IgD-negative memory B cell (primary cell): Measurements from ENCODE around the gene C15orf61. TPM values are rescaled to one million over a fixed set of nuclear protein-coding genes. Genes with fewer than 3 reads are reported as not detected.

Experiments
- H3K27ac Mint-ChIP-seq, 3 donors: one replicate each; pipeline ENCODE4 v1.8.0; 2020 to 2022; ENCODE audit warnings: mild to moderate bottlenecking in 3 of 3, mixed read lengths in 3 of 3, moderate library complexity in 1 of 3
- H3K27me3 Mint-ChIP-seq: one replicate; pipeline ENCODE4 v1.8.0; 2021; ENCODE audit warnings: mixed read lengths
- H3K36me3 Mint-ChIP-seq: one replicate; pipeline ENCODE4 v1.8.0; 2020; ENCODE audit warnings: mild to moderate bottlenecking, mixed read lengths
- H3K4me1 Mint-ChIP-seq, 3 donors: one replicate each; pipeline ENCODE4 v1.8.0; 2020 to 2022; ENCODE audit warnings: mixed read lengths in 3 of 3, mild to moderate bottlenecking in 1 of 3
- H3K4me3 Mint-ChIP-seq, 4 donors: one replicate each; pipeline ENCODE4 v1.8.0; 2020 to 2022; ENCODE audit warnings: mild to moderate bottlenecking in 4 of 4, mixed read lengths in 4 of 4, moderate library complexity in 3 of 4
- H3K9me3 Mint-ChIP-seq, 3 donors: one replicate each; pipeline ENCODE4 v1.8.0; 2020 to 2021; ENCODE audit warnings: mixed read lengths in 3 of 3, mild to moderate bottlenecking in 1 of 3
- polyA plus RNA-seq: library from polyadenylated mRNA; unstranded; fragments of 300-500 nt; fragmentation: Illumina TruSeq; gene quantifications from one replicate; pipeline ENCODE4 v1.2.3, GENCODE V29; 2021

C15orf61 gene
- polyA plus RNA-seq, 1 donor from 2014 or later, result 4.3 TPM

GRCh38 chr15:67573194-67573593, 52.3 kb downstream of the C15orf61 start:
- Mint-ChIP-seq H3K36me3 (peaks cover 14% of the 10 kb centered on the region), H3K4me1 (peaks cover 0 to 7% (median 0%) of the 10 kb centered on the region in 3 donors), H3K27me3 (no peaks in the 10 kb centered on the region), H3K4me3 (no peak overlapping the region), H3K27ac (no peak overlapping the region), H3K9me3 (no peaks in the 10 kb centered on the region)

- Mint-ChIP-seq H3K9me3 (no peaks in the 10 kb centered on the region), H3K4me1 (peaks cover 0 to 7% (median 0%) of the 10 kb centered on the region in 3 donors), H3K4me3 (no peak overlapping the region), H3K27ac (no peak overlapping the region), H3K27me3 (no peaks in the 10 kb centered on the region), H3K36me3 (peaks cover 11% of the 10 kb centered on the region)
Observed at GRCh38 chr15:67575039-67575502, 54.1 kb downstream of the C15orf61 start.

GRCh38 chr15:67578020-67578600, 57.2 kb downstream of the C15orf61 start:
- H3K9me3 Mint-ChIP-seq, result no peaks in the 10 kb centered on the region
- H3K4me3 Mint-ChIP-seq, result no peak overlapping the region
- no peak overlapping the region for H3K27ac Mint-ChIP-seq
- no peaks in the 10 kb centered on the region for H3K27me3 Mint-ChIP-seq
- H3K4me1 Mint-ChIP-seq, result no peaks in the 10 kb centered on the region
- peaks cover 4% of the 10 kb centered on the region for H3K36me3 Mint-ChIP-seq

- Mint-ChIP-seq H3K4me3 (no peak overlapping the region), H3K27me3 (no peaks in the 10 kb centered on the region), H3K27ac (no peak overlapping the region), H3K4me1 (no peaks in the 10 kb centered on the region), H3K36me3 (peaks cover 4% of the 10 kb centered on the region), H3K9me3 (no peaks in the 10 kb centered on the region)
Observed at GRCh38 chr15:67579164-67579563, 58.2 kb downstream of the C15orf61 start.

Other genes starting within 250 kb of the C15orf61 start
- gene MAP2K5, start 21.6 kb downstream of the C15orf61 start, polyA plus RNA-seq, result 15.2 TPM